Choroid plexus epithelial cell (primary cell): ENCODE data around the gene GNA12.

Experiments
- DNase-seq: peaks from one replicate; pipeline ENCODE4 v3.0.0-alpha.2; 2010; ENCODE audit warnings: low read depth
- H3K4me3 ChIP-seq: 2 replicates; pipeline ENCODE4 v1.5.1; 2011; ENCODE audit warnings: low read depth, mild to moderate bottlenecking, control low read depth, low read length, moderate library complexity
- CTCF ChIP-seq: conservative IDR thresholded peaks from 2 replicates; pipeline ENCODE4 v1.5.1; 2011; ENCODE audit warnings: low read depth, mild to moderate bottlenecking, control low read depth, inconsistent platforms, low read length, moderate library complexity

The GNA12 gene

GRCh38 chr7:2775376-2775775 is 68.7 kb downstream of the GNA12 start:
- no peak for TF ChIP-seq CTCF

GRCh38 chr7:2774935-2775334 is 69.2 kb downstream of the GNA12 start:
- H3K4me3 ChIP-seq = no peak overlapping the region
- no peak for DNase-seq
- no peak for TF ChIP-seq CTCF

More at GRCh38 chr7:2775376-2775775, 68.7 kb downstream of the GNA12 start:
- no peak for DNase-seq
- no peak overlapping the region for H3K4me3 ChIP-seq

GRCh38 chr7:2774280-2774679 is 69.8 kb downstream of the GNA12 start:
- TF ChIP-seq CTCF = no peak
- H3K4me3 ChIP-seq = no peak overlapping the region
- no peak for DNase-seq

- no peak for DNase-seq
- no peak overlapping the region for H3K4me3 ChIP-seq
- TF ChIP-seq CTCF = no peak
Observed at GRCh38 chr7:2773608-2774007, 70.5 kb downstream of the GNA12 start.

GRCh38 chr7:2771274-2771731 is 72.8 kb downstream of the GNA12 start:
- no peak overlapping the region for H3K4me3 ChIP-seq
- no peak for DNase-seq
- TF ChIP-seq CTCF = no peak

- no peak for TF ChIP-seq CTCF
- no peak overlapping the region for H3K4me3 ChIP-seq
- DNase-seq = no peak
Observed at GRCh38 chr7:2764621-2765020, 79.5 kb downstream of the GNA12 start.

GRCh38 chr7:2763597-2763996 is 80.5 kb downstream of the GNA12 start:
- no peak overlapping the region for H3K4me3 ChIP-seq
- no peak for TF ChIP-seq CTCF
- DNase-seq = no peak
